ENCODE results near the gene GLI1. TPM values are rescaled to one million over a fixed set of nuclear protein-coding genes. Genes with fewer than 3 reads are reported as not detected.

GLI1 gene
- polyA plus RNA-seq, 1 donor from 2014 or later: 4.2 TPM

DNA sequence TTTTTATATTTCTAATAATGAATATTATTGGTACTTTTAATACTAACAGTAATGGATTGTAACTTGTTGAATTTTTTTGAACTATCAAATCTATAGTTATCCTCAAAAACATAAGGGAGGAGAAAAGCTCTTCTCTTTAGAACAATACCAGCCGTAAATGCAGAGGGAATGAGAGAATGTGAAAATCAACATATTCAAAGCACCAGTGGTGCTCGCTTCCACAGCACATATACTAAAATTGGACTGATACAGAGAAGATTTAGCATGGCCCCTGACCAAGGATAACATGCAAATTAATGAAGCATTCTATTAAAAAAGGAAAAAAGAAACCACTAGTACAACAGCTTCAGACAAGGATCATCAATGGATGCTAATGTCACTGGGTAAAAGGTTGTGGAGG lies 44.5 kb upstream of the GLI1 start:
- H3K9me3 ChIP-seq (ENCODE audit: low read length): no peaks in the 10 kb centered on the region

DNA sequence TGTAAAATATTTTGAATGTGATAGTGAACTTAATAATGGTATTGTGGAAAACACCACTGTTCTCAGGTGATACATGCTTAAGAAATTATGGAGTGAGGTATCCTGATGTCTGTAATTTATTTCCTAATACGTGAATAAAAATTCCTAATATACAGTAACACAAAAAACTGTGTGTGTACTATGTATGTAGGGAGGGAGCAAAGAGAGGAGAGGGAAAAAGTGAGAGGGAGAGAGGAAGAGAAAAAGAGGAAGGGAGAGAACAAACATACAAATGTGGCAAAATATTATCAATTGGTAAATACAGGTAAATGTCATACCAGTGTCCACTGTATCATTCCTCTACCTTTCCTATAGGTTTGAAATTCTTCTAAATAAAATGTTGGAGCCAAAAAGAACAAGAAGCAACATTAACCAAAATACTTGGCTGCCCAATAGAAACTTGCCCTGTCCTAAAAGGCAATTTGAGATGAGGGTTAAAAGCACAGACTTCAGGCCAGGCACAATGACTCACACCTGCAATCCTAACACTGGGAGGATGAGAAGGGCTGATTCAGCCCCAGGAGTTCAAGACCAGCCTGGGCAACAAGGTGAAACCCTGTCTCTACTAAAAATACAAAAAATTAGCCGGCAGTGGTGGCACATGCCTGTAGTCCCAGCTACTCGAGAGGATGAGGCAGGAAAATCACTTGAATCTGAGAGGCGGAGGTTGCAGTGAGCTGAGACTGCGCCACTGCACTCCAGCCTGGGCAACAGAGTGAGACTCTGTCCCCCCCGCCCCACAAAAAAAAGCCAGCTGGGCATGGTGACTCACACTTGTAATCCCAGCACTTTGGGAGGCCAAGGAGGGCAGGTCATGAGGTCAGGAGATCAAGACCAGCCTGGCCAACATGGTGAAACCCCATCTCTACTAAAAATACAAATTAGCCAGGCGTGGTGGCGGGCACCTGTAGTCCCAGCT lies 43.3 kb upstream of the GLI1 start:
- Histone ChIP-seq H2AFZ (ENCODE audit: low read depth, low read length) (no peak overlapping the region), H3K9me2 (ENCODE audit: insufficient read depth, low read length) (no peaks in the 10 kb centered on the region), H3K4me3 (ENCODE audit: low read length) (no peak overlapping the region), H3F3A (ENCODE audit: insufficient read depth, low read length, poor library complexity, severe bottlenecking) (no peaks in the 10 kb centered on the region), H3K79me2 (replicated peaks; ENCODE audit: insufficient read depth, low read length) (peaks cover 6% of the 10 kb centered on the region), H3K9ac (ENCODE audit: low read length) (no peak overlapping the region), H3K27ac (ENCODE audit: low read length) (no peak overlapping the region), H4K20me1 (ENCODE audit: insufficient read depth) (no peaks in the 10 kb centered on the region), H3K9me3 (ENCODE audit: low read length) (no peaks in the 10 kb centered on the region), H3K36me3 (ENCODE audit: insufficient read depth, low read length) (no peaks in the 10 kb centered on the region), H3K4me2 (ENCODE audit: low read length) (no peak overlapping the region), H3K27me3 (ENCODE audit: insufficient read depth, low read depth, low read length) (no peaks in the 10 kb centered on the region)
- TF ChIP-seq SMC3 (conservative IDR thresholded peaks at IDR 0.05; ENCODE audit: poor library complexity) (no peak), RAD21 (conservative IDR thresholded peaks at IDR 0.05) (no peak), EP300 (conservative IDR thresholded peaks at IDR 0.05; ENCODE audit: poor library complexity, severe bottlenecking) (no peak), EZH2 (IDR thresholded peaks at IDR 0.05; ENCODE audit: borderline replicate concordance, insufficient read depth, low read length, poor library complexity, severe bottlenecking) (no peak), TAF1 (IDR thresholded peaks at IDR 0.05; ENCODE audit: low read depth) (no peak), POLR2AphosphoS5 (IDR thresholded peaks at IDR 0.05) (no peak), MXI1 (conservative IDR thresholded peaks at IDR 0.05; ENCODE audit: poor library complexity, severe bottlenecking) (no peak)
- TF ChIP-seq, protein P1, sequence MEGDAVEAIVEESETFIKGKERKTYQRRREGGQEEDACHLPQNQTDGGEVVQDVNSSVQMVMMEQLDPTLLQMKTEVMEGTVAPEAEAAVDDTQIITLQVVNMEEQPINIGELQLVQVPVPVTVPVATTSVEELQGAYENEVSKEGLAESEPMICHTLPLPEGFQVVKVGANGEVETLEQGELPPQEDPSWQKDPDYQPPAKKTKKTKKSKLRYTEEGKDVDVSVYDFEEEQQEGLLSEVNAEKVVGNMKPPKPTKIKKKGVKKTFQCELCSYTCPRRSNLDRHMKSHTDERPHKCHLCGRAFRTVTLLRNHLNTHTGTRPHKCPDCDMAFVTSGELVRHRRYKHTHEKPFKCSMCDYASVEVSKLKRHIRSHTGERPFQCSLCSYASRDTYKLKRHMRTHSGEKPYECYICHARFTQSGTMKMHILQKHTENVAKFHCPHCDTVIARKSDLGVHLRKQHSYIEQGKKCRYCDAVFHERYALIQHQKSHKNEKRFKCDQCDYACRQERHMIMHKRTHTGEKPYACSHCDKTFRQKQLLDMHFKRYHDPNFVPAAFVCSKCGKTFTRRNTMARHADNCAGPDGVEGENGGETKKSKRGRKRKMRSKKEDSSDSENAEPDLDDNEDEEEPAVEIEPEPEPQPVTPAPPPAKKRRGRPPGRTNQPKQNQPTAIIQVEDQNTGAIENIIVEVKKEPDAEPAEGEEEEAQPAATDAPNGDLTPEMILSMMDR (IDR thresholded peaks at IDR 0.05; ENCODE audit: poor library complexity, severe bottlenecking): no peak
- TF ChIP-seq, protein P2, sequence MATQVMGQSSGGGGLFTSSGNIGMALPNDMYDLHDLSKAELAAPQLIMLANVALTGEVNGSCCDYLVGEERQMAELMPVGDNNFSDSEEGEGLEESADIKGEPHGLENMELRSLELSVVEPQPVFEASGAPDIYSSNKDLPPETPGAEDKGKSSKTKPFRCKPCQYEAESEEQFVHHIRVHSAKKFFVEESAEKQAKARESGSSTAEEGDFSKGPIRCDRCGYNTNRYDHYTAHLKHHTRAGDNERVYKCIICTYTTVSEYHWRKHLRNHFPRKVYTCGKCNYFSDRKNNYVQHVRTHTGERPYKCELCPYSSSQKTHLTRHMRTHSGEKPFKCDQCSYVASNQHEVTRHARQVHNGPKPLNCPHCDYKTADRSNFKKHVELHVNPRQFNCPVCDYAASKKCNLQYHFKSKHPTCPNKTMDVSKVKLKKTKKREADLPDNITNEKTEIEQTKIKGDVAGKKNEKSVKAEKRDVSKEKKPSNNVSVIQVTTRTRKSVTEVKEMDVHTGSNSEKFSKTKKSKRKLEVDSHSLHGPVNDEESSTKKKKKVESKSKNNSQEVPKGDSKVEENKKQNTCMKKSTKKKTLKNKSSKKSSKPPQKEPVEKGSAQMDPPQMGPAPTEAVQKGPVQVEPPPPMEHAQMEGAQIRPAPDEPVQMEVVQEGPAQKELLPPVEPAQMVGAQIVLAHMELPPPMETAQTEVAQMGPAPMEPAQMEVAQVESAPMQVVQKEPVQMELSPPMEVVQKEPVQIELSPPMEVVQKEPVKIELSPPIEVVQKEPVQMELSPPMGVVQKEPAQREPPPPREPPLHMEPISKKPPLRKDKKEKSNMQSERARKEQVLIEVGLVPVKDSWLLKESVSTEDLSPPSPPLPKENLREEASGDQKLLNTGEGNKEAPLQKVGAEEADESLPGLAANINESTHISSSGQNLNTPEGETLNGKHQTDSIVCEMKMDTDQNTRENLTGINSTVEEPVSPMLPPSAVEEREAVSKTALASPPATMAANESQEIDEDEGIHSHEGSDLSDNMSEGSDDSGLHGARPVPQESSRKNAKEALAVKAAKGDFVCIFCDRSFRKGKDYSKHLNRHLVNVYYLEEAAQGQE (IDR thresholded peaks at IDR 0.05; ENCODE audit: borderline replicate concordance): no peak

More for the DNA sequence above, 44.5 kb upstream of the GLI1 start:
- no peak overlapping the region for H2AFZ ChIP-seq (ENCODE audit: low read depth, low read length)
- H3K9ac ChIP-seq (ENCODE audit: low read length): no peak overlapping the region
- peaks cover 2% of the 10 kb centered on the region for H3K79me2 ChIP-seq (replicated peaks; ENCODE audit: insufficient read depth, low read length)
- no peaks in the 10 kb centered on the region for H3K27me3 ChIP-seq (ENCODE audit: insufficient read depth, low read depth, low read length)
- H3K27ac ChIP-seq (ENCODE audit: low read length): no peak overlapping the region
- H3K36me3 ChIP-seq (ENCODE audit: insufficient read depth, low read length): no peaks in the 10 kb centered on the region
- H4K20me1 ChIP-seq (ENCODE audit: insufficient read depth): no peaks in the 10 kb centered on the region
- no peak for TF ChIP-seq TAF1 (IDR thresholded peaks at IDR 0.05; ENCODE audit: low read depth)
- TF ChIP-seq, protein P1 (IDR thresholded peaks at IDR 0.05; ENCODE audit: poor library complexity, severe bottlenecking): no peak
- no peak for TF ChIP-seq EZH2 (IDR thresholded peaks at IDR 0.05; ENCODE audit: borderline replicate concordance, insufficient read depth, low read length, poor library complexity, severe bottlenecking)
- TF ChIP-seq, protein P2 (IDR thresholded peaks at IDR 0.05; ENCODE audit: borderline replicate concordance): no peak
- H3K4me2 ChIP-seq (ENCODE audit: low read length): no peak overlapping the region
- H3K9me2 ChIP-seq (ENCODE audit: insufficient read depth, low read length): no peaks in the 10 kb centered on the region
- H3F3A ChIP-seq (ENCODE audit: insufficient read depth, low read length, poor library complexity, severe bottlenecking): no peaks in the 10 kb centered on the region
- no peak overlapping the region for H3K4me3 ChIP-seq (ENCODE audit: low read length)

Data from neural cell (in vitro differentiated cells).